ENCODE data around the gene HERC3.
"Not testable (repeated sequence)": the region's sequence is repeated elsewhere in the genome, so short reads cannot be mapped to it uniquely, and the experiment has no call there.

Gene HERC3

DNA sequence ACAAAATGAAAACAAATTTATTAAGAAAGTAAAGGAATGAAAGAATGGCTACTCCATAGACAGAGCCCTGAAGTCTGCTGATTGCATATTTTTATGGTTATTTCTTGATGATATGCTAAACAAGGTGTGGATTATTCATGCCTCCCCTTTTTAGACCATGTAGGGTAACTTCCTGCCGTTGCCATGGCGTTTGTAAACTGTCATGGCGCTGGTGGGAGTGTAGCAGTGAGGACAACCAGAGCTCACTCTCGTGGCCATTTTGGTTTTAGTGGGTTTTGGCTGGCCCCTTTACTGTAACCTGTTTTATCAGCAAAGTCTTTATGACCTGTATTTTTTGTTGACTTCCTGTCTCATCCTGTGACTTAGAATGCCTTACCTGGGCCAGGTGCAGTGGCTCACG is 17.5 kb downstream of the HERC3 start:
- not testable (repeated sequence) for DNase-seq

DNA sequence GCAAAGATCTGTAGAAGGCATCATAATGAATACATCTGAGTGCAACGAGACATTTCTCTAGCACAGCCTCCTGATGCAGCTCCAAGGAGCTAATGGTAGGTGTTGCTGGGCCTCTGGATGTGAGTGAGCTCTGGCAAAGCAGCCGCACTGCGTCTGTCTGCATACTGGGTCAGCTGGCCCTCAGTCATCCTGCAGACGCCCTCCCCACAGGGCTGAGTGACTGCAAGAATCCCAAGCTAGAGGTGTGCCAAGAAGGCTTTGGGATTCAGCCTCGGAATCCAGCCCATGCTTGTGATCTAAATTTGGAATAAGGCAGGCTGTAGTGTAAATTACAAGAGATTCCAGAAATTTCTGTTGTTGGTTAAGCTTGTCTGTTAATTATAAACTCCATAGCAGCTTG is 18.5 kb downstream of the HERC3 start:
- DNase-seq = no peak

GRCh38 chr4:88613417-88613875 is 21.2 kb downstream of the HERC3 start:
- DNase-seq = no peak

DNA sequence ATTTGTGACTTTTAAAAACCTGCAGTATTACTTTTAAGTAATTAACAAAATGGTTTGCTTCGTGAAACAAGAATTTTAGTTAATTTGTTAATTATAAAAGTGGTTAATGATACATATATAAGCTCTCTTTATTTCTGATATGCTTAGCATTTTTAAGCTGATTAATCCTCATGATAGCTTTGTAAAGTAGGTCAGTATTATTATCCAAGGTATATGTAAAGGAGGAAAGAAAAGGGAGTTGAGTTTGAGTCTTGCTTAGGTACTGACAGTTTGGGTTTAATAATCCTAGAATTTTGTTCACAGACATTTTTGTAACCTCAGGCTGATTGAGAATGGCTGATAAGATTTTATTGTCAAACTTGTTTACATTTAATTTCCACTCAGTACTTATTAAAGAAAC is 21.8 kb downstream of the HERC3 start:
- DNase-seq = no peak

- DNase-seq = no peak
These were observed 24.2 kb downstream of the HERC3 start for GRCh38 chr4:88616275-88617150.

DNA sequence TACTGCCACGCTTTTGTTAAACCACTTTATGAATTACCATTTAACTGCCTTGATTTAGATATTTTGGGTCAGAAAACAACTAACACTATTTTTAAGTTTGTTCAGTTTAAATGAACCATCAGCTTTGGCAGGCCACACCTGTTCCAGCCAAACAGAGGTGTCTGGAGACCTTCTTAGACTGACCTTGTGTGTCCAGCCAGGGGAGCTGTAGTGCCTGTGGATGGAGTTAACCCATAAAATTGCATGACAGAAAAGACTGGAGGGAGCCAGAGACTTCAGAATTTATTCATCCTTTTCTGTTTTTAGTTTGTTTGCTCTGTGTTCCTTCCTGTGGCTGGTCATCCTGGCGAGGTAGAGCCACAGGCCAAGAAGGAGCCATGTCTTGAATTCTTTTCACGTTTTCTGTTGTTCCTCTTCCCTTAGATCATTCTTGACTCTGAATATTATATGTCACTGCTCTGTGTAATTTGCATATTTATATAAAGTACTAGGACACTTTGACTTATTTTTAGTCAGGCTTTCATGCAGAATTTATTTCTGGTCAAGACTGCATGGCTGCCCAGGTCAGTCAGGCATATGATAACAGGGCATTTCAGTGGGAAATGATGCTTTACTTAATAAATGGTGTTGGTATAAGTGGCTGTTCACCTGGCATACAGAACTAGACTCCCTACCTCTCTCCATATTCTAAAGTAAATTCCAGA is 26.7 kb downstream of the HERC3 start:
- no peak for DNase-seq

- DNase-seq = peak; percentile 14
These were observed 27.7 kb downstream of the HERC3 start for GRCh38 chr4:88619971-88620370.

DNA sequence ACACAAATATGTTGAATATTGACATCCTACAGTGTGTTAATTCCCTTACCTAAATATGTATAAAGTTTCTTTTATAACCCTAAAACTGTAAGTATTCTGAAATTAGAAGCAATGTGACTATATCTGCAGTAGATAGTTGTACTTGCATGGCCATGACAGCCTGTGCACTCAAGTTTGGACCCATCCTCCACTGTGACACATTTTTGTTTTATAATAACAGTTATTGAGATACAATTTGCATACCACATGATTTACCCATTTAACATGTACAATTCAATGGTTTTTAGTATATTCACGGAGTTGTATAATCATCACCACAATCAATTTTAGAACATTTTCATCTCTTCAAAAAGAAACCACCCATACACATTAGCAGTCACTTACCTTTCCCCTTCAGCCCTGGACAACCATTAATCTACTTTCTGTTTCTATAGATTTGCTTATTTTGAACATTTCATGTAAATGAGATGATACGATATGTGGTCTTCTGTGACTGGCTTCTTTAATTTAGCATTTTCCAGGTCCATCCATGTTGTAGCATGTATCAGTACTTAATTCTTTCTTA is 29.6 kb downstream of the HERC3 start:
- DNase-seq = no peak

- DNase-seq = no peak
These were observed 30.8 kb downstream of the HERC3 start for GRCh38 chr4:88623097-88623496.

DNA sequence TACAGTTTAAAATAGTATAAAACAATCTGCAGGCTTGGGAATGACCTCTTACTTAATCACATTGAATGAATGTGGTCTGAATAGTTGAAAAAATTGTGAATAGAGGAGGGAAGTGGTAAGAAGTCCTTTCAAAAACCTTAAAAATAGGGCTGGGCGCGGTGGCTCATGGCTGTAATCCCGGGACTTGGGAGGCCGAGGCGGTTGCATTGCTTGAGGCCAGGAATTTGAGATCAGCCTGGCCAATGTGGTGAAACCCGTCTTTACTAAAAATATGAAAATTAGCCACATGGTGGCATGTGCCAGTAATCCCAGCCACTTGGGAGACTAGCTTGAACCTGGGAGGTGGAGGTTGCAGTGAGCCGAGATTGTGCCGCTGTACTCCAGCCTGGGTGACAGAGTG is 36.5 kb downstream of the HERC3 start:
- no peak for DNase-seq

DNA sequence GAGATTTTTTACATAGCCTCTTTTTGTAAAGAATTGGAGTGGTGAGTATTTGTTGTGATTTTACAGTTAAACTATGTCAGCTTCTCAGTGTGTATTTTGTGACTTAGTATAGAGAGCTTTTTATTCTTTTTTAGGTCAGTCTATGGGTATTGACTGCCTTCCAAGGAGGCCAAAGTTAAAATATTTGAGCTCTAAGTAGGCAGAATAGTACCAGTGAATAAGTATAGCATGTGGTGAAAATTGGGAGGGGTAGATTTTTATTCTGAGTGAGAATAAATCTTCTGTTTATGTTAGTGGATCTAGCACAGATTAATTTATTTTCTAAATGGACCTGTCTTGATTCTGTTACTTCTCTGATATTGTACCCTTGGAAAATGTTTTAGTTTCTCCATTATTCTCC is 37.5 kb downstream of the HERC3 start:
- DNase-seq = no peak

- no peak for DNase-seq
These were observed 38.5 kb downstream of the HERC3 start for GRCh38 chr4:88630756-88631155.

DNA sequence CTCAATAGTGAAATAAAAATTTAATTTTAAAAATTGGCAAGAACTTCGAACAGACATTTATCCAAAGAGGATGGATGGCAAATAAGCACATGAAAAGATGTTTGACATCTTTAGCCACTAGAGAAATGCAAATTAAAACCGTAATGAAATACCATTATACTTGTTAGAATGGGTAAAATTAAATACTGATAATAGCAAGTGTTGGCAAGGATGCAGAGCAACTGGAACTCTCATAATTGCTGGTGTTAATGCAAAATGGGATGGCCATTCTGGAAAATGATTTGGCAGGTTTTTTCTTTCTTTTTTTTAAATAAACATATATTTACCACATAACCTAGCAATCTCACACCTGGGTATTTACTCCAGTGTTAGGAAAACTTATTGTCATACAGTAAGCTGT is 51.7 kb downstream of the HERC3 start:
- DNase-seq = no peak

GRCh38 chr4:88645994-88646393 is 53.7 kb downstream of the HERC3 start:
- no peak for DNase-seq

DNA sequence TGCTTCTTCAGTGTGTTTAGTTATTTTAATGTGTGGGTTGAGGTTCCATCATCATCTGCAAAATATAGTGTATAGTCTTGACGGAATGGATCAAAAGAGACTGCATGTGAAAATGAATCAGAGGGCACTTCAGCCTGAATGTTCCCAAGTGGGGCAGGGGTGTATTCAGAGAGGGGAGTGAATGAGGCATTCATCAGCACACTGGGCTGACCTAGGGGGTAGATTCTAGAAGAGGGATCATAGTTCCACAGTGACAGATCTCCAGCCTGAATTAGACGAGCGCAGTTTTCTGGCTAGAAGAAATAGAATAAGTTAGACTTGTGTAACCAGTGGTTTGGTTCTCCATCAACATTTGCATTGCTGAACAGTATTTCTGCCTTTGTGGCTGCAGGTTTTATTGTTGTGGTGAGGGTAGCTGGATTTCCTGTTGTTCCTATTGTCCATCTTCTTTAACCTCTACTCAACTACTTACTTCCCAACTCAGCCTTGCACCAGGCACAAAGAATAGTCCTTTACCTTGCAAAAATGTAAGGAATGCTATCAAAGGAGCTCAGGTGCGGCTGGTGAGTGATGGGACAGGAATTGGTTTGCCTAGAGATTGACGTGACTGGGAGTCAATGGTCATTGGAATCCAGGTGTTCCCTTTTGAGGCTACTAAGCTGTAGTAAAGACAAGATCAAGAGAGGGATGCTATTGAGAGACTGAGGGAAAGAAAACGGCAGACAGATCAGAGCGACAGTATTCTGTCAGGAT is 54.4 kb downstream of the HERC3 start:
- DNase-seq = no peak

GRCh38 chr4:88649716-88650115 is 57.4 kb downstream of the HERC3 start:
- DNase-seq = no peak

DNA sequence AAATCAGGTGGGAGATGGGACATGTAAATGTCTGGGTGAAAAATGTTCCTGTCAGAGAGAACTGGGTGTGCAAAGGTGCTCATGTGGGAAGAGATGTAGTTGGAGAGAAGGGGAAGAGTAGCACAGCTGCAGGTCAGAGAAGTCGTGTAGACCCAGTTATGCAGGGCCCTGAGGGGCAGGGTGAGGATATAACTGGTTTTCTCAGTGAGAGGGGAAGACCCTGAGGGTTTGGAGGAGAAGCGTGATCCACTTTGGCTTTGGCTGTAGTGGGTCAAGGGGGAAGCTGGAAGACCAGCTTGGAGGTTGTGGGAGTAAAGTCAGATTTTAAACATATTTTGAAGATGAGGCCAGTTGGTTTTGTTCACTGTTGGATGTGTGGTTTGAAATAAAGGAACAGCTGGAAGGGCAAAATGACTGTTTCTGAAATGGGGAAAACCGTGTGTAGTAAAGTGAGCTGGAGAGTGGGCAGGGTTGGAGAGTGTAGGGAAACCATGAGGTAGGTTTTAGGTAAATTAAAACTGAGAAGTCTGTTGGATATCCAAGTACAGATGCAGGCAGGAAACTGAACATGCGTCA is 61.2 kb downstream of the HERC3 start:
- DNase-seq = no peak

DNA sequence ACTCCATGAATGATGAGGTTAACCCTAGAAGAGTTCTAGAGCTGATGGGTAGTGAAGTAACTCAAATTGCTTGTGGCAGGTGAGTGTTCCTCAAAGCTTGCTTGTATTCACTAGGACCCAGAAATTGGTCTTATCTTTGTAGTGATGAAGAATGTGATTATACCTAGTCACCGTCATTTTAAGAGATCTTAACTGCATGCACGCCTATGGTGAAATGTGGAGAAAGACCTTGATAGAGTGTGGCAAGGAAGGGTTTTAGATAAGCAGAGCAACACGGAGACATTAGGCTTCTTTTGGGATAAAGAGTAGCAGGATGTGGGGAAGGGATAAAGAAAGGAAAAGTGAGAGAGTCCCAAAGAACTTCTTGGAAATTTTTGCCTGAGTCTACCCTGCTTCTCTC is 62.9 kb downstream of the HERC3 start:
- DNase-seq = no peak

GRCh38 chr4:88659055-88659889 is 67.0 kb downstream of the HERC3 start:
- peak; percentile 18 for DNase-seq

- no peak for DNase-seq
These were observed 67.6 kb downstream of the HERC3 start for GRCh38 chr4:88659890-88660208.

- no peak for DNase-seq
These were observed 68.4 kb downstream of the HERC3 start for GRCh38 chr4:88660446-88661294.

All from NCI-H1048 (cell line).